Stimulated activated naive CD8-positive, alpha-beta T cell treated with anti-CD3 and anti-CD28 coated beads, Interleukin-15, amount 100 ng/mL, for 72 hours (primary cell): ENCODE data around the gene OVCH1.
A peak's percentile ranks its signal among the peaks of the same experiment; 100 is the strongest.

Experiments
- ATAC-seq: fragments of 150-1000 bp; cut with Tn5 transposase; 2 replicates; pipeline ENCODE4 v1.10.0; 2021; ENCODE audit warnings: mild to moderate bottlenecking, moderate library complexity
- DNase-seq, 2 donors: peaks; one replicate each; pipeline ENCODE4 v3.0.0; 2021 to 2022
- H3K27ac Mint-ChIP-seq, 2 donors: one replicate each; pipeline ENCODE4 v1.8.0; 2022; ENCODE audit warnings: mild to moderate bottlenecking in 2 of 2, mixed read lengths in 2 of 2, moderate library complexity in 2 of 2
- H3K27me3 Mint-ChIP-seq: one replicate; pipeline ENCODE4 v1.8.0; 2022; ENCODE audit warnings: mixed read lengths
- H3K4me1 Mint-ChIP-seq: one replicate; pipeline ENCODE4 v1.8.0; 2022; ENCODE audit warnings: mild to moderate bottlenecking, mixed read lengths
- H3K4me3 Mint-ChIP-seq, 2 donors: one replicate each; pipeline ENCODE4 v1.8.0; 2022; ENCODE audit warnings: mild to moderate bottlenecking in 2 of 2, mixed read lengths in 2 of 2, moderate library complexity in 1 of 2
- H3K9me3 Mint-ChIP-seq, 2 donors: one replicate each; pipeline ENCODE4 v1.8.0; 2022; ENCODE audit warnings: mixed read lengths in 2 of 2

OVCH1 gene

GRCh38 chr12:29497588-29497987 lies at the start of gene OVCH1:
Gene OVCH1 (minus strand): TSS chr12:29497686. CDS start chr12:29497686, 0 bp downstream.
- Mint-ChIP-seq H3K27me3 (peaks cover 28% of the 10 kb centered on the region), H3K4me3 (no peak within 1 kb of the TSS), H3K27ac (peak within 1 kb of the TSS in 1 of 2 donors; percentile 75), H3K9me3 (no peaks in the 10 kb centered on the region), H3K4me1 (no peaks in the 10 kb centered on the region)
- DNase-seq, result no peak
- ATAC-seq, result no peak

GRCh38 chr12:29547151-29547632 lies 49.7 kb upstream of the OVCH1 start:
- Mint-ChIP-seq H3K9me3 (no peaks in the 10 kb centered on the region), H3K4me1 (no peaks in the 10 kb centered on the region), H3K27me3 (peaks cover 15% of the 10 kb centered on the region), H3K4me3 (no peak overlapping the region), H3K27ac (no peak overlapping the region)
- no peak for DNase-seq
- ATAC-seq, result no peak

GRCh38 chr12:29546000-29546399 lies 48.5 kb upstream of the OVCH1 start:
- no peak overlapping the region for H3K27ac Mint-ChIP-seq

GRCh38 chr12:29545102-29545467 lies 47.6 kb upstream of the OVCH1 start:
- ATAC-seq, result no peak
- H3K9me3 Mint-ChIP-seq, result no peaks in the 10 kb centered on the region
- H3K4me3 Mint-ChIP-seq, result no peak overlapping the region

More at GRCh38 chr12:29546000-29546399, 48.5 kb upstream of the OVCH1 start:
- DNase-seq (no peak), ATAC-seq (no peak)
- peaks cover 15% of the 10 kb centered on the region for H3K27me3 Mint-ChIP-seq
- no peaks in the 10 kb centered on the region for H3K9me3 Mint-ChIP-seq
- no peaks in the 10 kb centered on the region for H3K4me1 Mint-ChIP-seq
- H3K4me3 Mint-ChIP-seq, result no peak overlapping the region

GRCh38 chr12:29544428-29545101 lies 47.1 kb upstream of the OVCH1 start:
- no peaks in the 10 kb centered on the region for H3K9me3 Mint-ChIP-seq
- no peak for ATAC-seq
- H3K27me3 Mint-ChIP-seq, result peaks cover 15% of the 10 kb centered on the region
- no peak overlapping the region for H3K4me3 Mint-ChIP-seq
- H3K4me1 Mint-ChIP-seq, result no peaks in the 10 kb centered on the region
- H3K27ac Mint-ChIP-seq, result no peak overlapping the region
- DNase-seq, result no peak

More at GRCh38 chr12:29545102-29545467, 47.6 kb upstream of the OVCH1 start:
- Mint-ChIP-seq H3K4me1 (no peaks in the 10 kb centered on the region), H3K27me3 (peaks cover 15% of the 10 kb centered on the region), H3K27ac (no peak overlapping the region)
- DNase-seq, result no peak

GRCh38 chr12:29543036-29543435 lies 45.5 kb upstream of the OVCH1 start:
- Mint-ChIP-seq H3K9me3 (no peaks in the 10 kb centered on the region), H3K4me1 (no peaks in the 10 kb centered on the region), H3K4me3 (no peak overlapping the region), H3K27me3 (peaks cover 13% of the 10 kb centered on the region), H3K27ac (no peak overlapping the region)
- ATAC-seq (no peak), DNase-seq (no peak)

GRCh38 chr12:29537298-29537697 lies 39.8 kb upstream of the OVCH1 start:
- no peak overlapping the region for H3K27ac Mint-ChIP-seq
- peaks cover 26% of the 10 kb centered on the region for H3K27me3 Mint-ChIP-seq
- no peak overlapping the region for H3K4me3 Mint-ChIP-seq
- ATAC-seq (no peak), DNase-seq (no peak)
- H3K4me1 Mint-ChIP-seq, result no peaks in the 10 kb centered on the region
- H3K9me3 Mint-ChIP-seq, result no peaks in the 10 kb centered on the region

- H3K27me3 Mint-ChIP-seq, result peaks cover 38% of the 10 kb centered on the region
- H3K9me3 Mint-ChIP-seq, result no peaks in the 10 kb centered on the region
- H3K4me3 Mint-ChIP-seq, result no peak overlapping the region
- H3K4me1 Mint-ChIP-seq, result no peaks in the 10 kb centered on the region
- ATAC-seq (no peak), DNase-seq (no peak)
- H3K27ac Mint-ChIP-seq, result no peak overlapping the region
Observed at GRCh38 chr12:29534935-29535334, 37.4 kb upstream of the OVCH1 start.

GRCh38 chr12:29533815-29534489 lies 36.5 kb upstream of the OVCH1 start:
- H3K27me3 Mint-ChIP-seq, result peaks cover 43% of the 10 kb centered on the region
- H3K4me1 Mint-ChIP-seq, result no peaks in the 10 kb centered on the region
- ATAC-seq (no peak), DNase-seq (no peak)
- H3K27ac Mint-ChIP-seq, result no peak overlapping the region
- no peaks in the 10 kb centered on the region for H3K9me3 Mint-ChIP-seq
- no peak overlapping the region for H3K4me3 Mint-ChIP-seq

- Mint-ChIP-seq H3K27ac (no peak overlapping the region), H3K27me3 (peaks cover 54% of the 10 kb centered on the region), H3K4me3 (no peak overlapping the region), H3K9me3 (no peaks in the 10 kb centered on the region), H3K4me1 (no peaks in the 10 kb centered on the region)
- DNase-seq (no peak), ATAC-seq (no peak)
Observed at GRCh38 chr12:29531471-29531870, 34.0 kb upstream of the OVCH1 start.

- peaks cover 54% of the 10 kb centered on the region for H3K27me3 Mint-ChIP-seq
Observed at GRCh38 chr12:29530436-29530835, 33.0 kb upstream of the OVCH1 start.

GRCh38 chr12:29528161-29528560 lies 30.7 kb upstream of the OVCH1 start:
- DNase-seq, result no peak
- no peaks in the 10 kb centered on the region for H3K9me3 Mint-ChIP-seq
- no peak for ATAC-seq
- no peaks in the 10 kb centered on the region for H3K4me1 Mint-ChIP-seq
- H3K27me3 Mint-ChIP-seq, result peaks cover 36% of the 10 kb centered on the region
- H3K27ac Mint-ChIP-seq, result no peak overlapping the region
- no peak overlapping the region for H3K4me3 Mint-ChIP-seq

More at GRCh38 chr12:29530436-29530835, 33.0 kb upstream of the OVCH1 start:
- ATAC-seq, result no peak
- H3K27ac Mint-ChIP-seq, result no peak overlapping the region
- no peaks in the 10 kb centered on the region for H3K4me1 Mint-ChIP-seq
- H3K9me3 Mint-ChIP-seq, result no peaks in the 10 kb centered on the region
- no peak for DNase-seq
- H3K4me3 Mint-ChIP-seq, result no peak overlapping the region

GRCh38 chr12:29521951-29522350 lies 24.5 kb upstream of the OVCH1 start:
- Mint-ChIP-seq H3K4me1 (no peaks in the 10 kb centered on the region), H3K4me3 (no peak overlapping the region), H3K9me3 (no peaks in the 10 kb centered on the region), H3K27ac (no peak overlapping the region), H3K27me3 (peaks cover 1% of the 10 kb centered on the region)
- DNase-seq (no peak), ATAC-seq (no peak)

GRCh38 chr12:29519585-29520182 lies 22.2 kb upstream of the OVCH1 start:
- H3K27ac Mint-ChIP-seq, result no peak overlapping the region
- H3K4me1 Mint-ChIP-seq, result no peaks in the 10 kb centered on the region
- peaks cover 11% of the 10 kb centered on the region for H3K27me3 Mint-ChIP-seq
- no peak overlapping the region for H3K4me3 Mint-ChIP-seq
- DNase-seq, result no peak
- H3K9me3 Mint-ChIP-seq, result no peaks in the 10 kb centered on the region
- ATAC-seq, result no peak

- Mint-ChIP-seq H3K27me3 (peaks cover 24% of the 10 kb centered on the region), H3K9me3 (no peaks in the 10 kb centered on the region), H3K4me3 (no peak overlapping the region), H3K4me1 (no peaks in the 10 kb centered on the region), H3K27ac (no peak overlapping the region)
- no peak for DNase-seq
- ATAC-seq, result no peak
Observed at GRCh38 chr12:29518407-29518806, 20.9 kb upstream of the OVCH1 start.

GRCh38 chr12:29517264-29517663 lies 19.8 kb upstream of the OVCH1 start:
- no peak for DNase-seq
- peaks cover 24% of the 10 kb centered on the region for H3K27me3 Mint-ChIP-seq
- H3K9me3 Mint-ChIP-seq, result no peaks in the 10 kb centered on the region
- H3K27ac Mint-ChIP-seq, result no peak overlapping the region
- H3K4me3 Mint-ChIP-seq, result no peak overlapping the region
- H3K4me1 Mint-ChIP-seq, result no peaks in the 10 kb centered on the region
- ATAC-seq, result no peak
